ENCODE results near the gene WDR11.

The WDR11 gene

DNA sequence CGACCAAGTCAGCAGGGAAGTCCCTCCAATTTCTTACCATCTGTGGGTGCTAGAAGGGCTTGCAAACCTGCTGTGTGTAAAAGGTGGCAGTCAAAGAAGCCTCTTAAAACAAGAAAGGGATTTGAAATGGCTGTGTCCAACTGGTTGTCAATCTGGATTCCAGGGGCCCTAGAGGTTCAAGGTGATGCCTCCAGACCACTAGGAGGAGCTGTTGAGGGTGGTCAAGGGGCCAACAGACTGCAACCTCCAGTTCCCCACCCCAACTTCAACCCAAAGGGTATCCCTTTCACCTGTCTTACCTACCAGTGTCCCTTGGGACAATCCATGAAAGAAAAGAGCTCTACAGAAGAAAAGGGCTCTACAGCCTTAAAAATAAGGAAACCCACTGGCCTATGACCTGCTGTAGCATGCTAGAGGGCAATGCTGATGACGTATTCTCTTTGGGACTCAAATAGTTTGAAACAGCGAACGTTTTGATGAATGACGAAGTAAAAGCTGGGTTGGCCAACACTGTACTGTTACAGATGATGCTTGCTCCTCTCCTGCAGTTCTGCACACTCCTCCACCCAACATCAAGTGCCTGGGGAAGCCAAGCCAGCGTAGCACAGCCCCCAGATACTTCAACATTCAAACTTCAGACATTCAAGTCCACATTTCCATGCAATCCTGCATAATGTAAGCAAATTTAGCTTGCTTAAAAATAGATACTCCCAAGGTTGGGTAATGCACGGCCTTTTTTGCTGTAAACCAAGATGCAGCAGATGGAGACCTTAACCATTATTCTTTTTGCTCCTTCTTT, 45.9 kb upstream of the WDR11 start:
- H4K91ac ChIP-seq (ENCODE audit: low read length), result no peak overlapping the region
- H2BK5ac ChIP-seq (ENCODE audit: low read depth, low read length, poor library complexity, severe bottlenecking), result no peak overlapping the region
- no peak overlapping the region for H2BK12ac ChIP-seq (ENCODE audit: low read length in 2 of 2)
- H3K4ac ChIP-seq (ENCODE audit: low read depth in 1 of 2, low read length in 2 of 2), result no peak overlapping the region
- no peaks in the 10 kb centered on the region for H3K4me1 ChIP-seq (ENCODE audit: control insufficient read depth, insufficient read depth, low read depth, low read length)
- no peak overlapping the region for H2AK5ac ChIP-seq (ENCODE audit: low read length, severe bottlenecking)
- no peak overlapping the region for H3K4me3 ChIP-seq (ENCODE audit: insufficient read depth in 1 of 2, low read depth in 1 of 2, low read length in 2 of 2)
- H3K4me2 ChIP-seq (ENCODE audit: low read length, poor library complexity, severe bottlenecking), result no peak overlapping the region
- no peaks in the 10 kb centered on the region for H3K36me3 ChIP-seq (ENCODE audit: control insufficient read depth in 1 of 2, insufficient read depth in 2 of 2, low read depth in 1 of 2, low read length in 2 of 2)
- no peaks in the 10 kb centered on the region for H3K79me1 ChIP-seq (replicated peaks; ENCODE audit: low read length, poor library complexity, severe bottlenecking)
- no peaks in the 10 kb centered on the region for H3K9me3 ChIP-seq (ENCODE audit: control insufficient read depth, low read length)
- H2AFZ ChIP-seq (ENCODE audit: low read depth, low read length), result no peak overlapping the region
- no peak overlapping the region for H3K27ac ChIP-seq (ENCODE audit: low read length, poor library complexity, severe bottlenecking)
- no peaks in the 10 kb centered on the region for H3K27me3 ChIP-seq (ENCODE audit: control insufficient read depth in 1 of 2, insufficient read depth in 1 of 2, low read length in 2 of 2)
- 73% methylated on average over 7 of the region's 7 CpGs for WGBS
- no peak overlapping the region for H3K9ac ChIP-seq (ENCODE audit: low read length)
- no peak overlapping the region for H2BK15ac ChIP-seq (ENCODE audit: low read depth, poor library complexity, severe bottlenecking)
- H2BK120ac ChIP-seq (ENCODE audit: low read depth, low read length), result no peak overlapping the region
- H3K14ac ChIP-seq (ENCODE audit: low read length in 2 of 2), result no peak overlapping the region
- no peak overlapping the region for H3K18ac ChIP-seq (ENCODE audit: low read depth in 1 of 2, low read length in 2 of 2)
- H3K23ac ChIP-seq (ENCODE audit: low read length in 2 of 2), result no peak overlapping the region
- no peak for DNase-seq
- no peak overlapping the region for H4K8ac ChIP-seq (ENCODE audit: low read length)

- WGBS, result 71% methylated on average over 2 of the region's 2 CpGs
Observed at GRCh38 chr10:120806081-120806480, 45.1 kb upstream of the WDR11 start.

GRCh38 chr10:120810298-120810697, 40.9 kb upstream of the WDR11 start:
- no peaks in the 10 kb centered on the region for H3K27me3 ChIP-seq (ENCODE audit: control insufficient read depth in 1 of 2, insufficient read depth in 1 of 2, low read length in 2 of 2)
- H3K36me3 ChIP-seq (ENCODE audit: control insufficient read depth in 1 of 2, insufficient read depth in 2 of 2, low read depth in 1 of 2, low read length in 2 of 2), result no peaks in the 10 kb centered on the region
- no peak overlapping the region for H4K8ac ChIP-seq (ENCODE audit: low read length)
- no peak overlapping the region for H2AFZ ChIP-seq (ENCODE audit: low read depth, low read length)
- 58% methylated on average over 2 of the region's 2 CpGs for WGBS
- no peak overlapping the region for H2BK12ac ChIP-seq (ENCODE audit: low read length in 2 of 2)
- H3K27ac ChIP-seq (ENCODE audit: low read length, poor library complexity, severe bottlenecking), result no peak overlapping the region
- no peak overlapping the region for H3K4me3 ChIP-seq (ENCODE audit: insufficient read depth in 1 of 2, low read depth in 1 of 2, low read length in 2 of 2)
- no peak overlapping the region for H3K4me2 ChIP-seq (ENCODE audit: low read length, poor library complexity, severe bottlenecking)
- no peak overlapping the region for H3K14ac ChIP-seq (ENCODE audit: low read length in 2 of 2)
- no peak overlapping the region for H3K4ac ChIP-seq (ENCODE audit: low read depth in 1 of 2, low read length in 2 of 2)
- no peaks in the 10 kb centered on the region for H3K79me1 ChIP-seq (replicated peaks; ENCODE audit: low read length, poor library complexity, severe bottlenecking)
- no peak overlapping the region for H4K91ac ChIP-seq (ENCODE audit: low read length)
- H3K23ac ChIP-seq (ENCODE audit: low read length in 2 of 2), result no peak overlapping the region
- H3K18ac ChIP-seq (ENCODE audit: low read depth in 1 of 2, low read length in 2 of 2), result no peak overlapping the region
- H3K9me3 ChIP-seq (ENCODE audit: control insufficient read depth, low read length), result no peaks in the 10 kb centered on the region
- H2BK5ac ChIP-seq (ENCODE audit: low read depth, low read length, poor library complexity, severe bottlenecking), result no peak overlapping the region
- no peak overlapping the region for H2BK120ac ChIP-seq (ENCODE audit: low read depth, low read length)
- no peak for DNase-seq
- H3K9ac ChIP-seq (ENCODE audit: low read length), result no peak overlapping the region
- no peaks in the 10 kb centered on the region for H3K4me1 ChIP-seq (ENCODE audit: control insufficient read depth, insufficient read depth, low read depth, low read length)
- H2AK5ac ChIP-seq (ENCODE audit: low read length, severe bottlenecking), result no peak overlapping the region
- no peak overlapping the region for H2BK15ac ChIP-seq (ENCODE audit: low read depth, poor library complexity, severe bottlenecking)

More at GRCh38 chr10:120806081-120806480, 45.1 kb upstream of the WDR11 start:
- H3K23ac ChIP-seq (ENCODE audit: low read length in 2 of 2), result no peak overlapping the region
- H2AK5ac ChIP-seq (ENCODE audit: low read length, severe bottlenecking), result no peak overlapping the region
- no peaks in the 10 kb centered on the region for H3K9me3 ChIP-seq (ENCODE audit: control insufficient read depth, low read length)
- H3K27me3 ChIP-seq (ENCODE audit: control insufficient read depth in 1 of 2, insufficient read depth in 1 of 2, low read length in 2 of 2), result no peaks in the 10 kb centered on the region
- H3K4me1 ChIP-seq (ENCODE audit: control insufficient read depth, insufficient read depth, low read depth, low read length), result no peaks in the 10 kb centered on the region
- no peak for DNase-seq
- H3K18ac ChIP-seq (ENCODE audit: low read depth in 1 of 2, low read length in 2 of 2), result no peak overlapping the region
- H3K9ac ChIP-seq (ENCODE audit: low read length), result no peak overlapping the region
- no peak overlapping the region for H2BK12ac ChIP-seq (ENCODE audit: low read length in 2 of 2)
- no peak overlapping the region for H2AFZ ChIP-seq (ENCODE audit: low read depth, low read length)
- no peak overlapping the region for H4K91ac ChIP-seq (ENCODE audit: low read length)
- no peak overlapping the region for H2BK120ac ChIP-seq (ENCODE audit: low read depth, low read length)
- no peak overlapping the region for H4K8ac ChIP-seq (ENCODE audit: low read length)
- no peak overlapping the region for H3K4ac ChIP-seq (ENCODE audit: low read depth in 1 of 2, low read length in 2 of 2)
- H3K4me2 ChIP-seq (ENCODE audit: low read length, poor library complexity, severe bottlenecking), result no peak overlapping the region
- no peaks in the 10 kb centered on the region for H3K36me3 ChIP-seq (ENCODE audit: control insufficient read depth in 1 of 2, insufficient read depth in 2 of 2, low read depth in 1 of 2, low read length in 2 of 2)
- no peak overlapping the region for H3K4me3 ChIP-seq (ENCODE audit: insufficient read depth in 1 of 2, low read depth in 1 of 2, low read length in 2 of 2)
- no peaks in the 10 kb centered on the region for H3K79me1 ChIP-seq (replicated peaks; ENCODE audit: low read length, poor library complexity, severe bottlenecking)
- H2BK5ac ChIP-seq (ENCODE audit: low read depth, low read length, poor library complexity, severe bottlenecking), result no peak overlapping the region
- H3K27ac ChIP-seq (ENCODE audit: low read length, poor library complexity, severe bottlenecking), result no peak overlapping the region
- H2BK15ac ChIP-seq (ENCODE audit: low read depth, poor library complexity, severe bottlenecking), result no peak overlapping the region
- H3K14ac ChIP-seq (ENCODE audit: low read length in 2 of 2), result no peak overlapping the region

DNA sequence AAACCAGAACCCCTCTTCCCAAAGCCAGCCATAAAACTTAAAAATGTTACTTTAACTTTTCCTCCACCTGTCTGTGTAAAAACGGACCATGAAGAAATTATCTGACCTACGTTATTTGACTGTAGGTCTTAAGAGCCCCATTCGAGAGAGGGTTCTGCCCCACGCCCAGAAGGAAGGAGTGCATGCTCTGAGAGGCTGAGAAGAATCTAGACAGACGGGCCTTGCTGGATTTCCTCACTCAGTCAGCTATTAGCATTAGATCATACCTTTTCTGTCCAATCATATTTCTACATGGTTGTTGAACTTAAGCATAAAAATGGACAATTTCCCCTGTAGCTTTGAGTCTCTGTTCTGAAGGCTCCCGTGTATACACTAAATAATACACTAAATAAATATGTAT, 38.1 kb upstream of the WDR11 start:
- H2BK5ac ChIP-seq (ENCODE audit: low read depth, low read length, poor library complexity, severe bottlenecking), result no peak overlapping the region
- H2AFZ ChIP-seq (ENCODE audit: low read depth, low read length), result no peak overlapping the region
- H3K9ac ChIP-seq (ENCODE audit: low read length), result no peak overlapping the region
- no peak overlapping the region for H2BK12ac ChIP-seq (ENCODE audit: low read length in 2 of 2)
- H3K79me1 ChIP-seq (replicated peaks; ENCODE audit: low read length, poor library complexity, severe bottlenecking), result no peaks in the 10 kb centered on the region
- no peaks in the 10 kb centered on the region for H3K9me3 ChIP-seq (ENCODE audit: control insufficient read depth, low read length)
- H2BK120ac ChIP-seq (ENCODE audit: low read depth, low read length), result no peak overlapping the region
- H3K4me3 ChIP-seq (ENCODE audit: insufficient read depth in 1 of 2, low read depth in 1 of 2, low read length in 2 of 2), result no peak overlapping the region
- no peak overlapping the region for H3K4ac ChIP-seq (ENCODE audit: low read depth in 1 of 2, low read length in 2 of 2)
- no peak overlapping the region for H3K14ac ChIP-seq (ENCODE audit: low read length in 2 of 2)
- no peaks in the 10 kb centered on the region for H3K36me3 ChIP-seq (ENCODE audit: control insufficient read depth in 1 of 2, insufficient read depth in 2 of 2, low read depth in 1 of 2, low read length in 2 of 2)
- H3K27me3 ChIP-seq (ENCODE audit: control insufficient read depth in 1 of 2, insufficient read depth in 1 of 2, low read length in 2 of 2), result no peaks in the 10 kb centered on the region
- no peak overlapping the region for H4K91ac ChIP-seq (ENCODE audit: low read length)
- no peak overlapping the region for H3K4me2 ChIP-seq (ENCODE audit: low read length, poor library complexity, severe bottlenecking)
- DNase-seq, result no peak
- no peak overlapping the region for H3K23ac ChIP-seq (ENCODE audit: low read length in 2 of 2)
- H2AK5ac ChIP-seq (ENCODE audit: low read length, severe bottlenecking), result no peak overlapping the region
- H3K4me1 ChIP-seq (ENCODE audit: control insufficient read depth, insufficient read depth, low read depth, low read length), result no peaks in the 10 kb centered on the region
- 83% methylated on average over 3 of the region's 6 CpGs for WGBS
- H3K27ac ChIP-seq (ENCODE audit: low read length, poor library complexity, severe bottlenecking), result no peak overlapping the region
- no peak overlapping the region for H4K8ac ChIP-seq (ENCODE audit: low read length)
- no peak overlapping the region for H2BK15ac ChIP-seq (ENCODE audit: low read depth, poor library complexity, severe bottlenecking)
- H3K18ac ChIP-seq (ENCODE audit: low read depth in 1 of 2, low read length in 2 of 2), result no peak overlapping the region

Data from mesenchymal stem cell (in vitro differentiated cells and primary cell).